Suprapubic skin (tissue), 4 donors: ENCODE measurements around the gene PRSS2. TPM values are rescaled to one million over a fixed set of nuclear protein-coding genes. Genes with fewer than 3 reads are reported as not detected.
A peak's percentile ranks its signal among the peaks of the same experiment; 100 is the strongest.

ENCODE experiments used
- DNase-seq, 2 donors: peaks; one replicate each; pipeline ENCODE4 v3.0.0-alpha.2; 2019; ENCODE audit warnings: low spot score in 2 of 2
- H3K27ac ChIP-seq: fragments of 200-600 bp; sonication (generic); one replicate; pipeline ENCODE4 v1.5.1; 2019
- H3K27me3 ChIP-seq: fragments of 200-600 bp; sonication (generic); one replicate; pipeline ENCODE4 v1.5.1; 2019
- H3K36me3 ChIP-seq: fragments of 200-600 bp; sonication (generic); one replicate; pipeline ENCODE4 v1.5.1; 2019
- H3K4me1 ChIP-seq: fragments of 200-600 bp; sonication (generic); one replicate; pipeline ENCODE4 v1.5.1; 2019
- H3K4me3 ChIP-seq: fragments of 200-600 bp; sonication (generic); one replicate; pipeline ENCODE4 v1.5.1; 2019; ENCODE audit warnings: mild to moderate bottlenecking
- H3K9me3 ChIP-seq: fragments of 200-600 bp; sonication (generic); one replicate; pipeline ENCODE4 v1.5.1; 2019
- EP300 ChIP-seq: sonication (generic); formaldehyde crosslinking; IDR thresholded peaks from one replicate; pipeline ENCODE4 v1.6.1; 2017; ENCODE audit warnings: antibody characterized with exemption
- POLR2A ChIP-seq, 2 donors: fragments of 450-650 bp; IDR thresholded peaks; one replicate each; pipeline ENCODE4 v1.6.1; 2017; ENCODE audit warnings: antibody characterized with exemption in 2 of 2, mild to moderate bottlenecking in 2 of 2, moderate library complexity in 2 of 2
- POLR2AphosphoS5 ChIP-seq, 3 donors: sonication (generic); formaldehyde crosslinking; IDR thresholded peaks; one replicate each; pipeline ENCODE4 v1.6.1; 2017; ENCODE audit warnings: antibody characterized with exemption in 3 of 3
- WGBS: methylation state at CpG from one replicate; pipeline ENCODE4 v1.1.5; 2018; 5-methylcytosine and 5-hydroxymethylcytosine counted together
- total RNA-seq, 4 donors: library from RNA; depleted of rRNA; stranded (reverse); fragments of >200 nt; gene quantifications; one replicate each; pipeline ENCODE4 v1.1.0, GENCODE V29; 2016
- TF ChIP-seq, protein P1 (sequence below), 2 donors: fragments of 200-600 bp in 1 of 2; fragments of 450-650 bp in 1 of 2; sonication (generic) in 1 of 2; IDR thresholded peaks; one replicate each; pipeline ENCODE4 v1.5.1; 2016 to 2019; ENCODE audit warnings: antibody characterized with exemption in 2 of 2, mild to moderate bottlenecking in 1 of 2, moderate library complexity in 1 of 2

PRSS2 gene
- total RNA-seq, 4 donors from 2014 or later, result not detected

DNA sequence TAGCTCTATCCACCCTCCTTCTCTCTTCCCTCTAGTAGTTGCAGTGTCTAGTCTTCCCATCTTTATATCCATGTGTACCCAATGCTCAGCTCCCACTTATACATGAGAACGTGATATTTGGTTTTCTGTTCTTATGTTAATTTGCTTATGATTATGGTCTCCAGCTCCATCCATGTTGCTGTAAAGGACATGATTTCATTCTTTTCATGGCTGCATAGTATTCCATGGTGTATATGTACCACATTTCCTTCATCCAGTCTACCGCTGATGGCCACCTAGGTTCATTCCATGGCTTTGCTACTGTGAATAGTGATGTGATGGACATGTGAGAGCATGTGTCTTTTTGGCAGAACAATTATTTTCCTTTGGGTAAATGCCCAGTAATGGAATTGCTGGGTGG, 6.5 kb downstream of the PRSS2 start:
- no peaks in the 10 kb centered on the region for H3K27me3 ChIP-seq
- H3K27ac ChIP-seq, result no peak overlapping the region
- TF ChIP-seq EP300, result no peak
- TF ChIP-seq, protein P1, sequence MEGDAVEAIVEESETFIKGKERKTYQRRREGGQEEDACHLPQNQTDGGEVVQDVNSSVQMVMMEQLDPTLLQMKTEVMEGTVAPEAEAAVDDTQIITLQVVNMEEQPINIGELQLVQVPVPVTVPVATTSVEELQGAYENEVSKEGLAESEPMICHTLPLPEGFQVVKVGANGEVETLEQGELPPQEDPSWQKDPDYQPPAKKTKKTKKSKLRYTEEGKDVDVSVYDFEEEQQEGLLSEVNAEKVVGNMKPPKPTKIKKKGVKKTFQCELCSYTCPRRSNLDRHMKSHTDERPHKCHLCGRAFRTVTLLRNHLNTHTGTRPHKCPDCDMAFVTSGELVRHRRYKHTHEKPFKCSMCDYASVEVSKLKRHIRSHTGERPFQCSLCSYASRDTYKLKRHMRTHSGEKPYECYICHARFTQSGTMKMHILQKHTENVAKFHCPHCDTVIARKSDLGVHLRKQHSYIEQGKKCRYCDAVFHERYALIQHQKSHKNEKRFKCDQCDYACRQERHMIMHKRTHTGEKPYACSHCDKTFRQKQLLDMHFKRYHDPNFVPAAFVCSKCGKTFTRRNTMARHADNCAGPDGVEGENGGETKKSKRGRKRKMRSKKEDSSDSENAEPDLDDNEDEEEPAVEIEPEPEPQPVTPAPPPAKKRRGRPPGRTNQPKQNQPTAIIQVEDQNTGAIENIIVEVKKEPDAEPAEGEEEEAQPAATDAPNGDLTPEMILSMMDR (IDR thresholded peaks at IDR 0.05), result no peak
- no peak for TF ChIP-seq POLR2A (IDR thresholded peaks at IDR 0.05)
- TF ChIP-seq POLR2AphosphoS5 (IDR thresholded peaks at IDR 0.05), result no peak
- no peaks in the 10 kb centered on the region for H3K9me3 ChIP-seq
- 79% methylated on average over 2 of the region's 2 CpGs for WGBS
- no peak overlapping the region for H3K4me3 ChIP-seq
- no peak for DNase-seq
- H3K4me1 ChIP-seq, result no peaks in the 10 kb centered on the region
- H3K36me3 ChIP-seq, result no peaks in the 10 kb centered on the region

DNA sequence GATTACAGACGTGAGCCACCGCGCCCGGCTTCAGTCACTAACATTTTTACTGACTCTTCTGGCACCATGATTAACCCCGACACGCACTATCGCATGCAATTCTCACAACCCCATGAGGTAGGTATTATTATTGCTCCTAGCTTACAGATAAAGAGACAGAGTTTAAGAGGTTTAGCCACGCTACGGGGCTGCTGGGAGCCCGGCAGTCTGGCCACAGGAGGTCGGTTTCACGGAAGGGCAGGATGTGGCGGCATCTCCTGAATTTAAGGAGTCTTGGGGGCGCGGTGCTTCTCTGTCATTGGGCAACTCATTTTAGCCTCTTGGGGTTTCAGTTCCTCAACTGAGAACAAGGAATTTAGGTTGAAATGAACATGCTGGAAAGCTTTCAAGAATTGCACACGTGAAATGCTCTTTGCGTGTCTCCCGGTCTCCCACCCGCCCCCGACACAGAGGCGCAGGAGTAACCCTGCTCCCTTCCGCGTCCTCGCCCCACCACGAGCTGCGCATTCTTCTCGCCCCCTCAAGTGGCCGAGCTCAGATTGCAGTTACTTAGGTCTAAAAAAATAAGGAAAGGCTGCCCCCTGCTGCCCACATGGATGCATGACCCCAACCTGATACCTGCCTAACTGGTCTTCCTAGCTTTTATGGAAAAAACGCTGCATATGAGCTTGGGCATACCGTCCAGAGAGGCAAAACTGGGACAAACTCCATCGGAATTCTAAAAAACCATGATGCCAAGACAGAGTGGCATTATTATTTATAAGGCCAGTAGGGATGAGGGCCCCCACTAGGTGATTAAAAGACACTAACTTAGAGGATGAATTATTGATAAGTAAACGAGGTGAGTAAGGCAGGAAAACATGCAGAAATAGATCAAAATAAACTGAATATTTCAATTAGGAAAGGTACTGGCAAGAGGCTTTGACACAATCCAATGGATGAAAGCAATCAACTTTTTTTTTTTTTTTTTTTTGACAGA, 12.4 kb downstream of the PRSS2 start:
- Histone ChIP-seq H3K4me1 (peaks cover 3% of the 10 kb centered on the region), H3K36me3 (no peaks in the 10 kb centered on the region), H3K27ac (no peak overlapping the region), H3K4me3 (peak overlapping the region; percentile 14), H3K9me3 (no peaks in the 10 kb centered on the region), H3K27me3 (no peaks in the 10 kb centered on the region)
- peak; percentile 90 to 93 for DNase-seq
- 5% methylated on average over 32 of the region's 32 CpGs for WGBS
- no peak for TF ChIP-seq EP300
- TF ChIP-seq, protein P1 (IDR thresholded peaks at IDR 0.05), result peak; percentile 83 to 95

DNA sequence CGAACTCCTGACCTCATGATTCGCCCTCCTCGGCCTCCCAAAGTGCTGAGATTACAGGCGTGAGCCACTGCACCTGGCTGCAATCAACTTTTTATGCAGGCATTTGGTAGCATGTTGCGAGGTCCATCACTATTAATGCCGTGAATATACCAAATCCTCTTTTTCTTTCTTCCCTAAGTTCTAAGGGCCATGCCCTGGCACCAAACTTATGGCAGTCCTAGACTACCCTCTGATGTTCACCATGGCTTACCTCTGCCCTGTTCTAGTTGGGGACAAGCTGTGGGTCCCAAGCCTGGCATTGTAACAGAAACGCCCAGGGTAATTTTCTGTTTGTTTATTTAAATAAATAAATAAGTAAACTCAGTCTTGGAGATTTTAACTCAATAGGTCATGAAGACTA, 13.3 kb downstream of the PRSS2 start:
- Histone ChIP-seq H3K36me3 (no peaks in the 10 kb centered on the region), H3K27me3 (no peaks in the 10 kb centered on the region), H3K27ac (no peak overlapping the region), H3K4me3 (no peak overlapping the region), H3K4me1 (peaks cover 3% of the 10 kb centered on the region), H3K9me3 (no peaks in the 10 kb centered on the region)
- DNase-seq, result no peak
- 90% methylated on average over 7 of the region's 7 CpGs for WGBS
- TF ChIP-seq EP300, result no peak
- TF ChIP-seq, protein P1 (IDR thresholded peaks at IDR 0.05), result no peak
- no peak for TF ChIP-seq POLR2AphosphoS5 (IDR thresholded peaks at IDR 0.05)
- TF ChIP-seq POLR2A (IDR thresholded peaks at IDR 0.05), result no peak

DNA sequence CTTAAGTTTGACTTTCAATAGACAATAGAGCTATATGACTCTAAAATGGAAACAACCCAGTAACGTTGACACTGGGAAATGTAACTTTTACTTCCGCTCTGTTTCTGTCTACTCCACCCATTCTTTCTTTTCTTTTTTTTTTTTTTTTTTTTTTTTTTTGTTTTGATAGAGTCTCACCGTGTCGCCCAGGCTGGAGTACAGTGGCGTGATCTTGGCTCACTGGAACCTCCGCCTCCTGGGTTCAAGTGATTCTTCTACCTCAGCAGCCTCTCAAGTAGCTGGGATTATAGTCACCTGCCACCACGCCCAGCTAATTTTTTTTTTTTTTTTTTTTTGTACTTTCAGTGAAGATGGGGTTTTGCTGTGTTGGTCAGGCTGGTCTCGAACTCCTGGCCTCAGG, 13.9 kb downstream of the PRSS2 start:
- peaks cover 3% of the 10 kb centered on the region for H3K4me1 ChIP-seq
- DNase-seq, result no peak
- H3K4me3 ChIP-seq, result no peak overlapping the region
- TF ChIP-seq, protein P1 (IDR thresholded peaks at IDR 0.05), result no peak
- TF ChIP-seq POLR2AphosphoS5 (IDR thresholded peaks at IDR 0.05), result no peak
- no peak for TF ChIP-seq POLR2A (IDR thresholded peaks at IDR 0.05)
- no peak for TF ChIP-seq EP300
- H3K9me3 ChIP-seq, result no peaks in the 10 kb centered on the region
- 89% methylated on average over 8 of the region's 8 CpGs for WGBS
- H3K27me3 ChIP-seq, result no peaks in the 10 kb centered on the region
- no peak overlapping the region for H3K27ac ChIP-seq
- no peaks in the 10 kb centered on the region for H3K36me3 ChIP-seq

DNA sequence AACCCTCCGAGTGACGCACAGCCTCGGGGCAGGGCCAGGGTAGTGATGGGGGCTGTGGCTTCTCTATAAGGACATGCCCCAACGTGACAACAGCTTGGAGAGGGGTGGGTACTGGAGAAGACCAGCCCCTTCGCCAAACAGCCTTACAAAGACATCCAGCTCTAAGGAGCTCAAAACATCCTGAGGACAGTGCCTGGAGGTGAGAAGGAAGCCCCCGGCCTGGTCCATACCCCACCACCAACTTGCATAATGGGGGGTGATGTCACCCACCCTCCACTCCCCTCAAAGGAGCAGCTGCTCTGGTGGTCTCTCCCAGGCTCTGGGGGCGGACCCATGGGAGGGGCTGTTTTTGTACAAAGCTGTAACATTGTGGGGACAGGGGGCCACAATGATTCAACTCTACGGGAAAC, 15.1 kb downstream of the PRSS2 start:
- no peak for DNase-seq
- no peaks in the 10 kb centered on the region for H3K9me3 ChIP-seq
- H3K4me1 ChIP-seq, result peaks cover 3% of the 10 kb centered on the region
- TF ChIP-seq POLR2AphosphoS5 (IDR thresholded peaks at IDR 0.05) (no peak), EP300 (no peak), POLR2A (IDR thresholded peaks at IDR 0.05) (no peak)
- TF ChIP-seq, protein P1 (IDR thresholded peaks at IDR 0.05), result no peak
- H3K27me3 ChIP-seq, result no peaks in the 10 kb centered on the region
- no peaks in the 10 kb centered on the region for H3K36me3 ChIP-seq
- WGBS, result 86% methylated on average over 8 of the region's 8 CpGs
- no peak overlapping the region for H3K27ac ChIP-seq
- no peak overlapping the region for H3K4me3 ChIP-seq
